Stimulated activated naive CD8-positive, alpha-beta T cell treated with anti-CD3 and anti-CD28 coated beads, Interleukin-15, amount 100 ng/mL, for 72 hours (primary cell): ENCODE results near the gene TMEM59L.

Experiments
- ATAC-seq: fragments of 150-1000 bp; cut with Tn5 transposase; 2 replicates; pipeline ENCODE4 v1.10.0; 2021; ENCODE audit warnings: mild to moderate bottlenecking, moderate library complexity
- DNase-seq, 2 donors: peaks; one replicate each; pipeline ENCODE4 v3.0.0; 2021 to 2022
- H3K27ac Mint-ChIP-seq, 2 donors: one replicate each; pipeline ENCODE4 v1.8.0; 2022; ENCODE audit warnings: mild to moderate bottlenecking in 2 of 2, mixed read lengths in 2 of 2, moderate library complexity in 2 of 2
- H3K27me3 Mint-ChIP-seq: one replicate; pipeline ENCODE4 v1.8.0; 2022; ENCODE audit warnings: mixed read lengths
- H3K4me1 Mint-ChIP-seq: one replicate; pipeline ENCODE4 v1.8.0; 2022; ENCODE audit warnings: mild to moderate bottlenecking, mixed read lengths
- H3K4me3 Mint-ChIP-seq, 2 donors: one replicate each; pipeline ENCODE4 v1.8.0; 2022; ENCODE audit warnings: mild to moderate bottlenecking in 2 of 2, mixed read lengths in 2 of 2, moderate library complexity in 1 of 2
- H3K9me3 Mint-ChIP-seq, 2 donors: one replicate each; pipeline ENCODE4 v1.8.0; 2022; ENCODE audit warnings: mixed read lengths in 2 of 2

The TMEM59L gene

GRCh38 chr19:18612051-18612771, 459 bp upstream of the TMEM59L start:
- peak; percentile 24 for ATAC-seq
- H3K27me3 Mint-ChIP-seq = peaks cover 99% of the 10 kb centered on the region

GRCh38 chr19:18613589-18614234, 1.0 kb downstream of the TMEM59L start:
- Mint-ChIP-seq H3K27me3 (peaks cover 92% of the 10 kb centered on the region), H3K4me3 (peak overlapping the region; percentile 42 to 63), H3K27ac (peak overlapping the region in 1 of 2 donors; percentile 81)

More at GRCh38 chr19:18612051-18612771, 459 bp upstream of the TMEM59L start:
- Mint-ChIP-seq H3K27ac (peak overlapping the region in 1 of 2 donors; percentile 40), H3K9me3 (no peaks in the 10 kb centered on the region), H3K4me1 (peaks cover 39% of the 10 kb centered on the region), H3K4me3 (peak overlapping the region; percentile 71 to 73)
- DNase-seq = no peak

GRCh38 chr19:18616023-18616422, 3.4 kb downstream of the TMEM59L start:
- Mint-ChIP-seq H3K27ac (no peak overlapping the region), H3K27me3 (peaks cover 69% of the 10 kb centered on the region), H3K4me1 (peaks cover 26% of the 10 kb centered on the region), H3K9me3 (no peaks in the 10 kb centered on the region), H3K4me3 (no peak overlapping the region)
- no peak for ATAC-seq
- no peak for DNase-seq

More at GRCh38 chr19:18613589-18614234, 1.0 kb downstream of the TMEM59L start:
- peaks cover 29% of the 10 kb centered on the region for H3K4me1 Mint-ChIP-seq
- ATAC-seq (no peak), DNase-seq (no peak)
- no peaks in the 10 kb centered on the region for H3K9me3 Mint-ChIP-seq

- no peak overlapping the region for H3K4me3 Mint-ChIP-seq
- H3K9me3 Mint-ChIP-seq = no peaks in the 10 kb centered on the region
- peaks cover 15% of the 10 kb centered on the region for H3K4me1 Mint-ChIP-seq
- H3K27me3 Mint-ChIP-seq = peaks cover 54% of the 10 kb centered on the region
- no peak for DNase-seq
- H3K27ac Mint-ChIP-seq = peak overlapping the region in 1 of 2 donors; percentile 30
- no peak for ATAC-seq
Measured at GRCh38 chr19:18617562-18617961, 4.9 kb downstream of the TMEM59L start.

- H3K27me3 Mint-ChIP-seq = peaks cover 47% of the 10 kb centered on the region
- H3K27ac Mint-ChIP-seq = no peak overlapping the region
- ATAC-seq (no peak), DNase-seq (no peak)
- no peaks in the 10 kb centered on the region for H3K9me3 Mint-ChIP-seq
- peaks cover 9% of the 10 kb centered on the region for H3K4me1 Mint-ChIP-seq
- no peak overlapping the region for H3K4me3 Mint-ChIP-seq
Measured at GRCh38 chr19:18618236-18618635, 5.6 kb downstream of the TMEM59L start.

- Mint-ChIP-seq H3K27ac (no peak overlapping the region), H3K4me1 (no peaks in the 10 kb centered on the region), H3K4me3 (no peak overlapping the region), H3K9me3 (no peaks in the 10 kb centered on the region), H3K27me3 (peaks cover 26% of the 10 kb centered on the region)
- DNase-seq (no peak), ATAC-seq (no peak)
Measured at GRCh38 chr19:18620311-18620710, 7.6 kb downstream of the TMEM59L start.

GRCh38 chr19:18620902-18621301, 8.2 kb downstream of the TMEM59L start:
- no peak overlapping the region for H3K27ac Mint-ChIP-seq
- peaks cover 20% of the 10 kb centered on the region for H3K27me3 Mint-ChIP-seq

GRCh38 chr19:18626906-18627305, 14.2 kb downstream of the TMEM59L start:
- Mint-ChIP-seq H3K27ac (peak overlapping the region in 1 of 2 donors; percentile 55), H3K9me3 (no peaks in the 10 kb centered on the region), H3K4me1 (no peaks in the 10 kb centered on the region), H3K27me3 (peaks cover 10% of the 10 kb centered on the region), H3K4me3 (no peak overlapping the region)
- no peak for ATAC-seq
- no peak for DNase-seq

More at GRCh38 chr19:18620902-18621301, 8.2 kb downstream of the TMEM59L start:
- H3K4me1 Mint-ChIP-seq = no peaks in the 10 kb centered on the region
- DNase-seq = no peak
- no peaks in the 10 kb centered on the region for H3K9me3 Mint-ChIP-seq
- H3K4me3 Mint-ChIP-seq = no peak overlapping the region
- ATAC-seq = no peak

GRCh38 chr19:18629166-18630088, 16.8 kb downstream of the TMEM59L start:
- DNase-seq = no peak
- no peaks in the 10 kb centered on the region for H3K4me1 Mint-ChIP-seq
- ATAC-seq = no peak

GRCh38 chr19:18633321-18633720, 20.7 kb downstream of the TMEM59L start:
- H3K9me3 Mint-ChIP-seq = no peaks in the 10 kb centered on the region
- H3K4me1 Mint-ChIP-seq = peaks cover 31% of the 10 kb centered on the region
- no peak overlapping the region for H3K4me3 Mint-ChIP-seq
- H3K27ac Mint-ChIP-seq = no peak overlapping the region
- no peak for ATAC-seq
- H3K27me3 Mint-ChIP-seq = peaks cover 18% of the 10 kb centered on the region
- no peak for DNase-seq

More at GRCh38 chr19:18629166-18630088, 16.8 kb downstream of the TMEM59L start:
- H3K4me3 Mint-ChIP-seq = no peak overlapping the region
- H3K9me3 Mint-ChIP-seq = no peaks in the 10 kb centered on the region
- H3K27ac Mint-ChIP-seq = peak overlapping the region in 1 of 2 donors; percentile 22
- peaks cover 12% of the 10 kb centered on the region for H3K27me3 Mint-ChIP-seq

- Mint-ChIP-seq H3K4me1 (peaks cover 34% of the 10 kb centered on the region), H3K4me3 (no peak overlapping the region), H3K9me3 (no peaks in the 10 kb centered on the region), H3K27me3 (peaks cover 13% of the 10 kb centered on the region), H3K27ac (peak overlapping the region in 1 of 2 donors; percentile 77)
- DNase-seq (no peak), ATAC-seq (no peak)
Measured at GRCh38 chr19:18634612-18635297, 22.1 kb downstream of the TMEM59L start.

GRCh38 chr19:18635831-18636182, 23.1 kb downstream of the TMEM59L start:
- peak overlapping the region; percentile 93 to 96 for H3K4me3 Mint-ChIP-seq
- H3K27me3 Mint-ChIP-seq = peaks cover 8% of the 10 kb centered on the region
- H3K27ac Mint-ChIP-seq = no peak overlapping the region
- H3K9me3 Mint-ChIP-seq = no peaks in the 10 kb centered on the region
- ATAC-seq (no peak), DNase-seq (no peak)
- peaks cover 34% of the 10 kb centered on the region for H3K4me1 Mint-ChIP-seq

GRCh38 chr19:18636183-18636968, 23.7 kb downstream of the TMEM59L start:
- peak; percentile 94 for ATAC-seq
- Mint-ChIP-seq H3K4me3 (peak overlapping the region; percentile 93 to 96), H3K27ac (peak overlapping the region; percentile 94 to 97), H3K4me1 (peaks cover 34% of the 10 kb centered on the region), H3K27me3 (peaks cover 8% of the 10 kb centered on the region), H3K9me3 (no peaks in the 10 kb centered on the region)
- peak; percentile 98 to 100 for DNase-seq

- DNase-seq = no peak
- Mint-ChIP-seq H3K4me3 (peak within 1 kb of the TSS; percentile 93 to 96), H3K27me3 (peaks cover 8% of the 10 kb centered on the region), H3K27ac (peak within 1 kb of the TSS; percentile 94 to 97), H3K4me1 (peaks cover 34% of the 10 kb centered on the region), H3K9me3 (no peaks in the 10 kb centered on the region)
- ATAC-seq = no peak
Measured at GRCh38 chr19:18636969-18637629, 24.4 kb downstream of the TMEM59L start, which contains the start of gene KLHL26. KLHL26 (plus strand) TSS chr19:18637028; CDS start chr19:18637055, 27 bp downstream.
